Endothelial cell of umbilical vein (primary cell): Measurements from ENCODE around the gene OSBPL10. TPM values are rescaled to one million over a fixed set of nuclear protein-coding genes. Genes with fewer than 3 reads are reported as not detected.

Experiments used
- BruUV-seq: library from RNA; stranded (reverse); fragments of 400-500 nt; replicated peaks from 2 replicates; lab custom pipeline; 2021; lab: Mats Ljungman, UMichigan
- CTCF ChIA-PET: fragments of 300-600, 350-600 bp; sonication (Branson Sonifier 250); formaldehyde crosslinking; loops from one replicate; lab custom pipeline; 2021; ENCODE audit warnings: antibody characterized with exemption, inconsistent platforms; lab: Charles Lee
- POLR2A ChIA-PET: fragments of 300-600, 350-600 bp; sonication (Branson Sonifier 250); formaldehyde crosslinking; loops from one replicate; lab custom pipeline; 2021; ENCODE audit warnings: antibody characterized with exemption, inconsistent platforms; lab: Charles Lee
- DNase-seq: peaks from one replicate; pipeline ENCODE4 v3.0.0-alpha.2; 2011; ENCODE audit warnings: low read depth, low spot score
- FAIRE-seq: peaks from 2 replicates; lab custom pipeline; 2011; peaks lifted over from hg19 to GRCh38; lab: Jason Lieb, UNC
- H2AFZ ChIP-seq: 2 replicates; pipeline ENCODE4 v1.6.0; 2012; ENCODE audit warnings: low read depth, low read length, control low read depth, inconsistent platforms
- H3K27ac ChIP-seq: 2 replicates; pipeline ENCODE4 v1.5.1; 2011; ENCODE audit warnings: low read depth, mild to moderate bottlenecking, control low read depth, low read length, moderate library complexity; ENCODE audit not compliant: insufficient read depth
- H3K27me3 ChIP-seq, 2 experiments: 2 replicates each; pipeline versions ENCODE4 v1.6.0 to v1.6.1; 2011; ENCODE audit warnings: low read length in 2 of 2, mixed read lengths in 1 of 2; ENCODE audit not compliant: control insufficient read depth in 2 of 2, insufficient read depth in 2 of 2
- H3K36me3 ChIP-seq, 2 experiments: 2 replicates in 1 of 2; 3 replicates in 1 of 2; pipeline ENCODE4 v1.5.1; 2011; ENCODE audit warnings: low read length in 2 of 2, mild to moderate bottlenecking in 1 of 2, moderate library complexity in 1 of 2; ENCODE audit not compliant: control insufficient read depth in 2 of 2, insufficient read depth in 2 of 2; ENCODE audit errors: extremely low read depth in 1 of 2
- H3K4me1 ChIP-seq: 3 replicates; pipeline ENCODE4 v1.5.1; 2011; ENCODE audit warnings: mild to moderate bottlenecking, low read length; ENCODE audit not compliant: control insufficient read depth, insufficient read depth; ENCODE audit errors: extremely low read depth
- H3K4me2 ChIP-seq: 2 replicates; pipeline ENCODE4 v1.6.1; 2011; ENCODE audit warnings: low read length, control low read depth, mixed read lengths; ENCODE audit not compliant: insufficient read depth
- H3K4me3 ChIP-seq, 3 experiments: fragments of 200-600 bp in 1 of 3; sonication (generic), shearing (Covaris generic) in 1 of 3; replicated peaks in 1 of 3; 2 replicates each; pipeline ENCODE4 v1.5.1; 2011 to 2016; ENCODE audit warnings: control low read depth in 3 of 3, low read length in 3 of 3, mild to moderate bottlenecking in 2 of 3, inconsistent platforms in 1 of 3, low read depth in 1 of 3, moderate library complexity in 1 of 3; ENCODE audit not compliant: insufficient read depth in 1 of 3
- H3K79me2 ChIP-seq: 2 replicates; pipeline ENCODE4 v1.6.0; 2012; ENCODE audit warnings: low read length, inconsistent platforms; ENCODE audit not compliant: control insufficient read depth, insufficient read depth
- H3K9ac ChIP-seq: replicated peaks from 2 replicates; pipeline ENCODE3; 2011; ENCODE audit warnings: low read length, control low read depth; ENCODE audit not compliant: insufficient read depth; ENCODE audit errors: extremely low read depth
- H3K9me1 ChIP-seq: replicated peaks from 3 replicates; pipeline ENCODE4 v1.6.0; 2011; ENCODE audit warnings: mild to moderate bottlenecking, low read length; ENCODE audit not compliant: control insufficient read depth, insufficient read depth; ENCODE audit errors: extremely low read depth
- H3K9me3 ChIP-seq: replicated peaks from 2 replicates; pipeline ENCODE4 v1.5.1; 2012; ENCODE audit warnings: low read length, inconsistent platforms; ENCODE audit not compliant: control insufficient read depth, insufficient read depth
- H4K20me1 ChIP-seq: replicated peaks from 2 replicates; pipeline ENCODE3; 2011; ENCODE audit warnings: mild to moderate bottlenecking, low read length; ENCODE audit not compliant: control insufficient read depth, insufficient read depth; ENCODE audit errors: extremely low read depth
- EZH2 ChIP-seq: IDR thresholded peaks from 2 replicates; pipeline ENCODE4 v1.6.1; 2012; ENCODE audit warnings: borderline replicate concordance, low read depth, mild to moderate bottlenecking, moderate library complexity, low read length, inconsistent platforms; ENCODE audit not compliant: severe bottlenecking
- GATA2 ChIP-seq: IDR thresholded peaks from 2 replicates; pipeline ENCODE4 v1.7.0; 2011; ENCODE audit warnings: low read depth, mild to moderate bottlenecking, moderate library complexity, mixed read lengths, low read length; ENCODE audit not compliant: insufficient read length, insufficient read depth
- JUN ChIP-seq: IDR thresholded peaks from 2 replicates; pipeline ENCODE4 v1.6.1; 2011; ENCODE audit warnings: borderline replicate concordance, low read depth; ENCODE audit not compliant: insufficient read length, insufficient read depth
- MYC ChIP-seq: IDR thresholded peaks from one replicate; pipeline ENCODE4 v1.6.1; 2011; ENCODE audit warnings: mild to moderate bottlenecking, low read depth, low read length
- POLR2A ChIP-seq: IDR thresholded peaks from 2 replicates; pipeline ENCODE4 v1.6.1; 2012; ENCODE audit warnings: low read depth, mild to moderate bottlenecking, control low read depth, low read length
- POLR2AphosphoS5 ChIP-seq: IDR thresholded peaks from 2 replicates; pipeline ENCODE4 v1.6.1; 2012; ENCODE audit warnings: low read depth, mild to moderate bottlenecking, control low read depth, low read length, moderate library complexity; ENCODE audit not compliant: insufficient read depth
- dilution Hi-C: fragments of 300-500 bp; cut with MboI; formaldehyde crosslinking; loops from one replicate; pipeline ENCODE4 v1.15.0; 2019; ENCODE audit warnings: low sequenced_read_pairs; ENCODE audit not compliant: extremely low pct_ligation_motif_present
- intact Hi-C: fragments of 100-400 bp; cut with micrococcal nuclease; formaldehyde crosslinking; loops from one replicate; pipeline ENCODE4 v1.10.0; 2022
- polyA plus RNA-seq, 4 experiments: library from polyadenylated mRNA; depleted of rRNA in 3 of 4; stranded (reverse) in 3 of 4; unstranded in 1 of 4; fragments of >200 nt; gene quantifications; 2 replicates each; pipeline versions ENCODE4 v1.2.1 to v1.2.3, GENCODE V29; 2011 to 2012; ENCODE audit warnings: missing spikeins in 1 of 4
- total RNA-seq: library from RNA; stranded (reverse); gene quantifications from 2 replicates; pipeline ENCODE4 v1.2.3, GENCODE V29; 2021
- TF ChIP-seq, protein P1 (sequence below): IDR thresholded peaks from 2 replicates; pipeline ENCODE4 v1.6.1; 2011; ENCODE audit not compliant: insufficient read depth, insufficient read length
- TF ChIP-seq, protein P2 (sequence below), 2 donors: IDR thresholded peaks; 1 replicate in 1 of 2; 2 replicates in 1 of 2; pipeline ENCODE4 v1.5.1; 2011; ENCODE audit warnings: low read length in 2 of 2, mild to moderate bottlenecking in 2 of 2, moderate library complexity in 2 of 2, control low read depth in 1 of 2, inconsistent platforms in 1 of 2, low read depth in 1 of 2; ENCODE audit not compliant: insufficient read depth in 1 of 2; ENCODE audit errors: extremely low read depth in 1 of 2

The OSBPL10 gene
- total and polyA plus RNA-seq, 2 donors (not counting 3 experiments of a cell fraction or from before 2014, with no cell fraction given), result 10.8 to 47.6 TPM

DNA sequence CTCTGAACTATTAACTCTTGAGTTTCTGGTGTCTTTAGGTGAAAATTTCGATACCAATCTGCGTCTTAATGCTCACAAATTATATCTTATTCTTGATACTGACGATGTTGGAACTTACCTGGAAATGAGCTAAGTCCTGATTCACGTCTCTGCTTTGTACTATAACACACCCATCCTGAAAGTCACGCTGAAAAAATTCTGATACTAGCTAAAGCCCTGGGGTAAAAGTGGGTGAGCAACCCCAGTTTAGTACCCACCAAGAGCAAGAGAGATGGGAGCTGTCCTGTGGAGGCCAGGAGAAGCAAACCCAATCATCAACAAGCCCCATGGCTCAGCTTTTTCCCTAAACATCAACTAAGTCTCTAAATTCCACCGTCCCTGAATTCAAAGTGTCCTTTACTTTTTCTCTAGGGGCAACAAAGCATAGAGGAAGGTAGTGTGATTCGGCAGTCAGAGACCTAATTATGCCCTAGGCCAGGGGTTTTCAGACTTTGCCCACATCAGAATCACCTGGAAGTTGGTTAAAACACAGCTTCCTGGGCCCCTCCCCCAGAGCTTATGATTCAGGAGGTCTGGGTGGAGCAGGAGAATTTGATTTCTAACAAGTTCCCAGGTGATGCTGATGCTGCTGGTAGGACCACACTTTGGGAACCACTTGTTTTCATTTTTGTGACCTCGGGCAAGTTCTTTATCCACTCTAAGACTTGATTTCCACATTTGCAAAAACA is 90.2 kb downstream of the OSBPL10 start:
- intact Hi-C loops, result no loop called here
- dilution Hi-C loops, result no loop called here
- no TSS peak for BruUV-seq
- H4K20me1 ChIP-seq, result no peaks in the 10 kb centered on the region
- H3K4me1 ChIP-seq, result no peaks in the 10 kb centered on the region
- no peaks in the 10 kb centered on the region for H3K9me3 ChIP-seq
- H3K79me2 ChIP-seq, result no peaks in the 10 kb centered on the region
- H2AFZ ChIP-seq, result no peak overlapping the region
- CTCF ChIA-PET, result interaction anchor here (0.6 to 1.5 kb wide), 4 partner anchors 19 to 200 kb away, joined by 3 to 4 read pairs (median 3); no protein-coding TSS in a partner anchor
- no peaks in the 10 kb centered on the region for H3K9me1 ChIP-seq
- H3K9ac ChIP-seq, result no peak overlapping the region
- POLR2A ChIA-PET, result no interaction called here
- no peaks in the 10 kb centered on the region for H3K27me3 ChIP-seq
- H3K4me3 ChIP-seq, result no peak overlapping the region
- DNase-seq (no peak), FAIRE-seq (no peak)
- no peak overlapping the region for H3K4me2 ChIP-seq
- no peak overlapping the region for H3K27ac ChIP-seq
- no peaks in the 10 kb centered on the region for H3K36me3 ChIP-seq
- TF ChIP-seq JUN, result no peak
- TF ChIP-seq GATA2, result no peak
- TF ChIP-seq MYC, result no peak
- no peak for TF ChIP-seq EZH2
- TF ChIP-seq POLR2AphosphoS5, result no peak
- TF ChIP-seq, protein P1, sequence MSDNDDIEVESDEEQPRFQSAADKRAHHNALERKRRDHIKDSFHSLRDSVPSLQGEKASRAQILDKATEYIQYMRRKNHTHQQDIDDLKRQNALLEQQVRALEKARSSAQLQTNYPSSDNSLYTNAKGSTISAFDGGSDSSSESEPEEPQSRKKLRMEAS, result no peak
- no peak for TF ChIP-seq POLR2A

DNA sequence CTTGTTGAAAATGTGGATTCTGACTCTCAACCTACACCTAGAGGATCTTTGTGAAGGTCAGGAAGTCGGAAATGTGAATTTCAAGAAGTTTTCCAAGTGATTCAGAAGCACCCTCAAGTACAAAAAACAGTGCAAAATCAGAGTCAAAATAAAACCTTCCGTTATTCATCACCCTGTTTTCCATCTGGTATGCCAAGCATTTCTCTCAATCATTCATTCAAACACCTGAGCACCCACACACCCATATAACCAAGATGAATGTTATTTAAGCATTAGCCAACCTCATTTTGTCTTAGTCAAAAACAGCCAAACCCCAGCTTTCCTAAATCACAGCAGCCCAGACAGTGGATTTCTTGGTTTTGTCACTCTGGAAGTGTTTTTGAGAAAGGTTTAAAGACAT is 91.1 kb downstream of the OSBPL10 start:
- Histone ChIP-seq H3K9me1 (no peaks in the 10 kb centered on the region), H3K4me2 (no peak overlapping the region), H2AFZ (no peak overlapping the region), H4K20me1 (no peaks in the 10 kb centered on the region), H3K9ac (no peak overlapping the region), H3K36me3 (no peaks in the 10 kb centered on the region), H3K27ac (no peak overlapping the region), H3K27me3 (no peaks in the 10 kb centered on the region), H3K4me3 (no peak overlapping the region), H3K4me1 (no peaks in the 10 kb centered on the region), H3K9me3 (no peaks in the 10 kb centered on the region), H3K79me2 (no peaks in the 10 kb centered on the region)
- FAIRE-seq, result peak; percentile 55
- intact Hi-C loops, result no loop called here
- POLR2A ChIA-PET, result no interaction called here
- CTCF ChIA-PET, result no interaction called here
- no peak for DNase-seq
- BruUV-seq, result no TSS peak
- dilution Hi-C loops, result no loop called here
- no peak for TF ChIP-seq JUN
- TF ChIP-seq, protein P2, sequence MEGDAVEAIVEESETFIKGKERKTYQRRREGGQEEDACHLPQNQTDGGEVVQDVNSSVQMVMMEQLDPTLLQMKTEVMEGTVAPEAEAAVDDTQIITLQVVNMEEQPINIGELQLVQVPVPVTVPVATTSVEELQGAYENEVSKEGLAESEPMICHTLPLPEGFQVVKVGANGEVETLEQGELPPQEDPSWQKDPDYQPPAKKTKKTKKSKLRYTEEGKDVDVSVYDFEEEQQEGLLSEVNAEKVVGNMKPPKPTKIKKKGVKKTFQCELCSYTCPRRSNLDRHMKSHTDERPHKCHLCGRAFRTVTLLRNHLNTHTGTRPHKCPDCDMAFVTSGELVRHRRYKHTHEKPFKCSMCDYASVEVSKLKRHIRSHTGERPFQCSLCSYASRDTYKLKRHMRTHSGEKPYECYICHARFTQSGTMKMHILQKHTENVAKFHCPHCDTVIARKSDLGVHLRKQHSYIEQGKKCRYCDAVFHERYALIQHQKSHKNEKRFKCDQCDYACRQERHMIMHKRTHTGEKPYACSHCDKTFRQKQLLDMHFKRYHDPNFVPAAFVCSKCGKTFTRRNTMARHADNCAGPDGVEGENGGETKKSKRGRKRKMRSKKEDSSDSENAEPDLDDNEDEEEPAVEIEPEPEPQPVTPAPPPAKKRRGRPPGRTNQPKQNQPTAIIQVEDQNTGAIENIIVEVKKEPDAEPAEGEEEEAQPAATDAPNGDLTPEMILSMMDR (IDR thresholded peaks at IDR 0.05; ENCODE audit: extremely low read depth in 1 of 2, insufficient read depth in 1 of 2, low read depth in 1 of 2, low read length in 2 of 2), result no peak
- no peak for TF ChIP-seq GATA2
- no peak for TF ChIP-seq EZH2
- TF ChIP-seq POLR2A, result no peak
